T-helper 22 cell (primary cell): Measurements from ENCODE around the gene KCNH3.

ENCODE experiments used
- DNase-seq: peaks from one replicate; pipeline ENCODE4 v3.0.0-alpha.2; 2020; ENCODE audit warnings: low read depth

Gene KCNH3

DNA sequence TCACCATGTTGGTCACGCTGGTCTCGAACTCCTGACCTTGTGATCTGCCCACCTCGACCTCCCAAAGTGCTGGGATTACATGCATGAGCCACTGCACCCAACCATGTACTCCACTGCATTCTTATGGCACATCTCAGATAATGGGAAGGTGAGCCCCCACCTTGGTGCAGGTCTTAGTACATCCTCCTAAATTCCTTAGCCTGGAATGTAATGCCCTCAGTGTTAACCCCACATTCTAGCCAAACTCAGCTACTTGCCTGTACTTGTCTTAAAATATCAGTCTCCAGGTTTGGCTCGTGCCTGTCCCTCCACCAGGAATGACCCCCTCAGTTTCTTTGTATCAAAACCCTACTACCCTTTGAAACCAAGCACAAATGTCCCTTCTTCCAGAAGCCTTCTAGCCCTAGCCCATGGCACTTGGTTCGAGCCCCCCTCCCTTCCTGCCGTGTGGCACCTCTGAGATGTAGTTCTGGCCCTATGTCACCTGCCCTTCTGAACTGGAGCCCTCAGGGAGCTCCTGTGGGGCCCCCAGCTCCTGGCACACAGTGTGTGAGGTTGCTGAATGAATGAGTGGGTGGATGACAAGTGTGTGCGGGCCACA is 8.4 kb downstream of the KCNH3 start:
- DNase-seq, result no peak

DNA sequence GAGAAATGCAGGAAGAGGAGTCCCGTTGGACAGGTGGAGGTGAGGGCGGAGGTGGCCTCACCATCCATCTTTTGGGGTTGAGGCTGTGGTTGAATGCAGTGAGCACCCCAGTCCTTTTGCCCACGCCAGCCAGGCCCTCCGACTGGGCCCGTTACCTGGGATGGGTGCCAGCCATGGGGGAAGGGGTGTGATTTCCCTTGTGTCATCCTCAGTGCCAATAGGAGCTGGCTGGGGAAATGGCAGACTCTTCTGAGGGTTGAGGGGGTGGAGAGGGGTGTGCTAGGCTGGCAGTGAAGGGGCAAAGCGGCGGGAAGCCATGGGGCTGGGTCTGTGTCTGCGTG is 9.6 kb downstream of the KCNH3 start:
- DNase-seq, result no peak

DNA sequence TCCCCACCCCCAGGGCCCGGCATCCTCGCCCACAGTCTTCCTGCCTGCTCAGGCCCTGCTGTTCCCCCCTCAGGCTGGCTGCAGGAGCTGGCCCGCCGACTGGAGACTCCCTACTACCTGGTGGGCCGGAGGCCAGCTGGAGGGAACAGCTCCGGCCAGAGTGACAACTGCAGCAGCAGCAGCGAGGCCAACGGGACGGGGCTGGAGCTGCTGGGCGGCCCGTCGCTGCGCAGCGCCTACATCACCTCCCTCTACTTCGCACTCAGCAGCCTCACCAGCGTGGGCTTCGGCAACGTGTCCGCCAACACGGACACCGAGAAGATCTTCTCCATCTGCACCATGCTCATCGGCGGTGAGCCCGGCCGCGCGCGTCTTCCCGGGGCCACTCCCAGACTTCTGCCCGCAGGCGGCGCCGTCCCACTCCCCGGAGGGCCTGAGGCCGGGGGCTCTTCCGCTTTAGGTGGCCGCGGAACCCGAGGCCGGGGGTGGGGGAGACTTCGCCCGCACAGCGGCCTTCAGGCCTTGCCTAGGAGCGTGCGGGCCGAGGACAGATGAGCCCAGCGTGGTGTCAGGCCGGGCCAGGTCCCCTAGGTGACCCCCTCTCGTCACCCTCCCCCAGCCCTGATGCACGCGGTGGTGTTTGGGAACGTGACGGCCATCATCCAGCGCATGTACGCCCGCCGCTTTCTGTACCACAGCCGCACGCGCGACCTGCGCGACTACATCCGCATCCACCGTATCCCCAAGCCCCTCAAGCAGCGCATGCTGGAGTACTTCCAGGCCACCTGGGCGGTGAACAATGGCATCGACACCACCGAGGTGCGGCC is 10.2 kb downstream of the KCNH3 start:
- no peak for DNase-seq

DNA sequence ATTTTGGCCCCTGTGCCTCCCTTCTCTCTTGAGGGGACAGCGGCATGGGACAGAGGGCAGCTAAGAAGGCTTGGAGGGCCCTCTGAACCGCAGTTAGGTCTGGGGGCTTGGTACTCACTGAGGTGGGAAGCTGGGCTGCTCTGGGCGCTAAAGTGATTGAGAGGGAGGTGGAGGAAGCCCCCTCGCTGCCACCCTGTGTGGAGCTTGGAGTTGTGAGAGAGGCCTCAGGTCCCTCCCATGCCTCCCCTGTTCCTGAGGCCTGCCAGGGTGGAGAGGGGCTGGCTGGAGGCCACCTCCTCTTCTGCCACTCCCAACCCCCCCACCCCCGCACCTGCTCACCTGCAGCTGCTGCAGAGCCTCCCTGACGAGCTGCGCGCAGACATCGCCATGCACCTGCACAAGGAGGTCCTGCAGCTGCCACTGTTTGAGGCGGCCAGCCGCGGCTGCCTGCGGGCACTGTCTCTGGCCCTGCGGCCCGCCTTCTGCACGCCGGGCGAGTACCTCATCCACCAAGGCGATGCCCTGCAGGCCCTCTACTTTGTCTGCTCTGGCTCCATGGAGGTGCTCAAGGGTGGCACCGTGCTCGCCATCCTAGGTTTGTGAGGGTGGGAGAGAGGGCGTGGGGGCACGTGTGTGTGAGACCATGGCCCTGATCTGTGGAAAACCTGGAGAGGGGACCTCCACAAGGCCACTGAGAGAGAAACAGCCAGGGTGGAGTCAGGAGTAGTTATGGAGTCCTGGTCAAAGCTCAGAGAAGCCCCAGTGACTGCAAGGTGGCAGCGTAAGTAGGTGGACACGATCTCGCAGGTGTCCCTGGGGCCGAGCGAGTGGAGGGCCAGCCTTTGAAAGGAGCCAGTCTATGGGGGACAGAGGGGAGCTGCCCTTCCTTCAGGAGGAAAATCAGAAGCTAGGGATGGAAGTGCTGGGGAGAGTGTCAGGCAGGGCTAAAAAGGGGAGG is 11.2 kb downstream of the KCNH3 start:
- DNase-seq, result no peak

DNA sequence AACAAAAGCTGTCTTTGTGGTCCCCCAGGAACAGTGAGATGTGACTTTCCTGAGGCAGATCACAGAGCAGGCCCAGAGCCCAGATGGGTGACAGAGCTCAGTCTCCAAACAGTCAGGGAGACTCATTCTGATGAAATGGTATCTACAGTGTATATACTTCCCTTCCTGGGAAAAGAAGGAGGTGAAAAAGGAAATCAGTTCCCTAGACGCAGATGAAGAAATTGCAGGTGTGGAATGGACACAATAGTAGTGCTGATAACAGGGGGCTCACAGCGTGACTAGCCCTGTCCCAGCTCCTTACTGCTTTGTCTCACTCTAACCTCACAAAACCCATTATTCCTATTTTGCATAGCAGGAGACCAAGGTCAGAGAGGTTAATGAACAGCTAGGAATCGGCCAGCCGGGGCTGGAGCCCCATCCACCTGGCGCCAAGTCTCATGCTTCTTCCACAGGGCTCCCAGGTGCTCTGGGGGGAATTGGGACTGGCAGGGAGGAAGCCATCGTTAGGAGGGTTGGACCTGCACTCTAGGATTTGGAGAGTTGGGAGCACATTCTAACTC is 11.9 kb downstream of the KCNH3 start:
- no peak for DNase-seq

DNA sequence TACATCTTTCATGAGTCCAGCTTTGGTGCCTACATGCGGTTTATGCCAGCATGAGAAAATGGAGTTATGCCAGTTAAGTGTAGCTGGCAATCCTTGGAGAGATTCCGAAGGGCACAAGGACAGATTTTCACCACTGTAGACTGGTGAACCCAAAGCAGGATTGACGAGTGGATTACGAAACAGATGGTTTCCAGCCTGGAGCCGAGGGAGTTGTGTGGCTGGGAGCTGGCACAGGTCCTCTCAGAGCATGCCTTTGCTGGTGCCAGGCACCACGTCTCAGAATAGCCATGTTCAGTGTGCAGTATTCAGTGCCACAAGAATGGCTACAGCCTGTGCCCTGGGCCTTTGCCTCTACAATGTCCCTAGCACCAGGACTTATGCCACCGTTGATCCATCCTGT is 13.2 kb downstream of the KCNH3 start:
- no peak for DNase-seq

DNA sequence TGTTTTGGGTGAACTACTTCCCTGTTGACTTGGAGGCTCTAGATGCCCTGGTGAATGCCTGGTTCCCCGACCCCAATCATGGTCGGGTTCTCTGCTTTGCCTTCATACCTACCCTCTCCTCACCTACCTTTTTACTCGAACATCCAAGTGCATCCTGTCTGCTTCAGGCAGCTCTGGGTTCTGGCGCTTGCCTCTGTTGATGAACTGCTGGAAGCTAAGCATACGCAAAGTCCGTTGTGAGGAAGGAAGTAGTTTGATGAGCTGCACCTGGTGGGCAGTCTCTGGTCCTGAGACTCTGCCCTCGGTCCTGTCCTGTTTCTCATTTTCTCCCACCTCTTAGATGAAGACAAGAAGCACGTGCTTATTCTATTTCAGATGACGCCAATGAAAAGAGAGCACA is 13.6 kb downstream of the KCNH3 start:
- DNase-seq, result no peak

- DNase-seq, result no peak
Measured at GRCh38 chr12:49552899-49553298, 14.1 kb downstream of the KCNH3 start.

- no peak for DNase-seq
Measured at GRCh38 chr12:49553512-49554088, 14.8 kb downstream of the KCNH3 start.

- no peak for DNase-seq
Measured at GRCh38 chr12:49554266-49554665, 15.4 kb downstream of the KCNH3 start.

GRCh38 chr12:49555631-49556390 is 17.0 kb downstream of the KCNH3 start:
- DNase-seq, result no peak

DNA sequence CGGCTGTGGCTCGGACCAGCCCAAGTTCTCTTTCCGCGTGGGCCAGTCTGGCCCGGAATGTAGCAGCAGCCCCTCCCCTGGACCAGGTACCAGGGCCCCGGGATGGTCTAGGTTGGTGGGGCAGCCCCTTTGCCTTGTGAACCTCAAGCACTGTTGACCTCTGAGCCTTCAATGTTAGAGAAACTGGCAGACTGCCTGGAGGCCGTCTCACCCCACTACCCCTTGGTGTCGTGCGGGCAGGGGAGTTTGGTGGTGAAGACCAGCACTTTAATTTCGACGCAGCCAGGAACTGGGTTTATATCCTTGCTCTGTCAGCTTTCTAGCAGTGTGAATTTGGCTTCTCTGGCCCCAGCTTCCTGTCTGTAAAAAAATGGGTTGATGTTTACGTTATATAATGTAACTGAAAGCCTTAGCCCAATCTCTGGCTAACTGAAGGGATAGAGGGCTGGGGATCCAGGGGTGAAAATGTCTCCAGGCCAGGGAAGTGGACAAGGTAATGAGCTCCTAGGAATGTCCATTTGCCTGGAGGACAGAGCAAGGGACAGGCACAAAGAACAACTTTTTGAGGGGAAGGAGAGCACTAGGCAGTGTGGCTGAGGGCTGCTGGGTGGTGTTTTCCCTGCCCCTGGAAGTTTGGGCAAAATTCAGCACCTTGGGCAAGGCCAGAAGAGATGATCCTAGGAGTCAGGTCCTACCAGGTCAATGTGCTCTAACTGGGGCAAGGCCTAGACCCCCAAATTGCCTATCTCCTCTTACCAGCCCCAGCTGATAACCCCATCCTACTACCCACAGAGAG is 17.8 kb downstream of the KCNH3 start:
- no peak for DNase-seq

- DNase-seq, result no peak
Measured at GRCh38 chr12:49557187-49557916, 18.5 kb downstream of the KCNH3 start.

DNA sequence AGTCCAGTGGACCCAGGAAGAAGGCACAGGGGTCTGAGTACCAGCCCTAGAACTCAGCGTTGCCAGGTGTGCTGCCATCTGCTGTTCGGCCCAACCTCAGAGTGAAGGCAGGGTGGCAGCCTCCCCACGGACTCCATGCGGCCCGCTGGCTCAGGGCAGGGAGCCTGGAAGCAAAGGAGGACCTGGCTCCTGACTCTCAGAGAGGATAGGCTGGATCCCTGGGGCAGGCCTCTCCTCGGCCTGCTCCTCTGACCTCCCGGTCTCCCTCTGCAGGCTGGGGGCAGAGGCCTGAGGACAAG is 19.0 kb downstream of the KCNH3 start:
- no peak for DNase-seq

DNA sequence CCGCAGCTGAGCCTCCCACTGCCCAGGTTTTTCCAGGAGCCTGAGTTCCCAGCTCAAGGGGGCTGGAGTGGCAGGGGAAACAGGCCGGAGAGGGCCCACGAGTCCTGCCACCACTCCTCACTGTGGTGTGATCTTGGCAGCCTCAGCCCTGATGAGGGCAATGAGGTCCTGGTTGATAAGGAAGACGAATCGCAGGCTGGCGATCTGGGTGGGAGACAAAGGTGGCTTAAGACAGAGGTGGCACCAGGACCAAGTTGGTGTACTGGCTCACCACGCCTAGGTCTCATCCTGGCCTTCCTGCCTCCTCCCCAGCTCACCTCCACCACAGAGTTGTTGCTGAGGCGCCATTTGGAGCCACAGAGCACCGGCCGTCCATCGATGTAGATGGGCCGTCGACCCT is 19.7 kb downstream of the KCNH3 start:
- DNase-seq, result no peak

- DNase-seq, result no peak
Measured at GRCh38 chr12:49559011-49559675, 20.3 kb downstream of the KCNH3 start.

- no peak for DNase-seq
Measured at GRCh38 chr12:49560695-49561094, 21.9 kb downstream of the KCNH3 start.

DNA sequence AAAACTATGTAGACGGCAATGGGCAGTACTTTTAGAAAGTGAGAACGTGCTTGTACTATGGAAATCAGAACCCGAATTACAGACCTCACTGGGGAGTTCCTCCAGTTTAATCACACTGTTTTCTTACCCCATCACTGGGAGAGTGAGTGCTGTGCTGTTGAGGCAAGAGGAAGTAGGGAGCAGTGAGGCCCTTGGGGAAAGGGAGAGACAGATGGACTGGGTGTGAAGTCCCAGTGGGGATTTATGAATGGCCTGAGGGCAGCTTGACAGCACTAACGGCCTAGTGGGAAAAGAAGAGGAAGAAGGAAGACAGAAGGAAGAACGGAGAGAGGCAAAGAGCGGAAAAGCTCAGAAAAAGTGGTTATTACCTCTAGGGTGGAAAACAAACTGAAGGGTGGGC is 23.4 kb downstream of the KCNH3 start:
- DNase-seq, result no peak

DNA sequence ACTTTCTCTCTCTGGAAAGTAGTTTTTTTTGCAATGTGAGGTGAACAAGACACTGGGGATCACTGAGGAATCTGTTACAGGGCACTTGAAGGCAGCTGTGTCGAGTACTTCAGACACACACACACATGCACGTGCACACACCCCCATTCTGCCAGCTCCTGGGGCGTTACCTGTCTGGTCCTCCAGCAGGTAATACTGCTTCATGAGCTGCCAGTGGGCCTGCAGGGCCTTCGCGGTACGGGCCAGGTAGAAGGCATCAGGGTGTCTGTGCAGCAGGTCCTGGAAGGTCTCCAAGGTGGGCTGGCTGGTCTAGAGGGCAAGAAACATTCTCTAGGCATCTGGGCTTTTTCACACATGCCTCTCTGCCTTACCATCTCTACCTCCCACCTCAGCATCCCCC is 24.0 kb downstream of the KCNH3 start:
- DNase-seq, result no peak
